Peyer's patch (tissue), 4 donors: ENCODE data around the gene TMEM163.

ENCODE experiments used
- POLR2A ChIP-seq, 2 donors: fragments of 450-650 bp; IDR thresholded peaks; one replicate each; pipeline ENCODE4 v1.5.1; 2017; ENCODE audit warnings: antibody characterized with exemption in 2 of 2, mild to moderate bottlenecking in 2 of 2, moderate library complexity in 2 of 2
- TF ChIP-seq, protein P1 (sequence below), 6 experiments: fragments of 450-650 bp in 4 of 6; fragments of 200-600 bp in 2 of 6; sonication (generic) in 1 of 6; IDR thresholded peaks; one replicate each; pipeline ENCODE4 v1.5.1; 2017 to 2019; ENCODE audit warnings: antibody characterized with exemption in 6 of 6, mild to moderate bottlenecking in 3 of 6, moderate library complexity in 1 of 6

DNA sequence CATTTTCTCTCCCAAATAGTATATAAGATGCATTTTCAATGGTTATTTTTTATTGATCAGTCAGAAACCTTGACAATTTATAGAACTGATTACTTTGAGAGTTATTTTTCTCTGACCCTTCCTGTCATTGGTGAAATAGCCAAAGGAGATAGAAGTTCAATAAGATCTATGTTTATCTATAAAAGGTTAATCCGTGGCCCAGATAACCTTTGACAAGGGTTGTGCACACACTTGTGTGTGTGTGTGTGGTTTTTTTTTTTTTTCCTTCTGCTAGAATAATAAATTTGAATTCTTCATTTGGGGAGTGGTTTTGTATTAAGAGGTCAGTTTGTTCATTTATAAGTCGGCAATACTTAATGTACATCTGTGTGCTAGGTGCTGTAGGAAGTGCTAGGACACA lies 304.9 kb downstream of the TMEM163 start:
- TF ChIP-seq, protein P1, sequence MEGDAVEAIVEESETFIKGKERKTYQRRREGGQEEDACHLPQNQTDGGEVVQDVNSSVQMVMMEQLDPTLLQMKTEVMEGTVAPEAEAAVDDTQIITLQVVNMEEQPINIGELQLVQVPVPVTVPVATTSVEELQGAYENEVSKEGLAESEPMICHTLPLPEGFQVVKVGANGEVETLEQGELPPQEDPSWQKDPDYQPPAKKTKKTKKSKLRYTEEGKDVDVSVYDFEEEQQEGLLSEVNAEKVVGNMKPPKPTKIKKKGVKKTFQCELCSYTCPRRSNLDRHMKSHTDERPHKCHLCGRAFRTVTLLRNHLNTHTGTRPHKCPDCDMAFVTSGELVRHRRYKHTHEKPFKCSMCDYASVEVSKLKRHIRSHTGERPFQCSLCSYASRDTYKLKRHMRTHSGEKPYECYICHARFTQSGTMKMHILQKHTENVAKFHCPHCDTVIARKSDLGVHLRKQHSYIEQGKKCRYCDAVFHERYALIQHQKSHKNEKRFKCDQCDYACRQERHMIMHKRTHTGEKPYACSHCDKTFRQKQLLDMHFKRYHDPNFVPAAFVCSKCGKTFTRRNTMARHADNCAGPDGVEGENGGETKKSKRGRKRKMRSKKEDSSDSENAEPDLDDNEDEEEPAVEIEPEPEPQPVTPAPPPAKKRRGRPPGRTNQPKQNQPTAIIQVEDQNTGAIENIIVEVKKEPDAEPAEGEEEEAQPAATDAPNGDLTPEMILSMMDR (IDR thresholded peaks at IDR 0.05): no peak
- no peak for TF ChIP-seq POLR2A (IDR thresholded peaks at IDR 0.05)
